Epithelial cell of proximal tubule (primary cell): Measurements from ENCODE around the gene TLX1. TPM values are rescaled to one million over a fixed set of nuclear protein-coding genes. Genes with fewer than 3 reads are reported as not detected.

Experiments
- DNase-seq: peaks from one replicate; pipeline ENCODE4 v3.0.0-alpha.2; 2011; ENCODE audit warnings: low read depth
- H3K4me3 ChIP-seq: 2 replicates; pipeline ENCODE4 v1.5.1; 2011; ENCODE audit warnings: low read depth, mild to moderate bottlenecking, low read length
- CTCF ChIP-seq: conservative IDR thresholded peaks from 2 replicates; pipeline ENCODE4 v1.5.1; 2012; ENCODE audit warnings: low read depth, mild to moderate bottlenecking, low read length
- total RNA-seq: library from RNA; depleted of rRNA; stranded (reverse); fragments of >200 nt; gene quantifications from 2 replicates; pipeline ENCODE4 v1.2.3, GENCODE V29; 2015

The TLX1 gene
- total RNA-seq, 1 donor from 2014 or later: not detected

- no peak for TF ChIP-seq CTCF
- no peak overlapping the region for H3K4me3 ChIP-seq
- no peak for DNase-seq
Observed at GRCh38 chr10:101134299-101135127, 3.4 kb downstream of the TLX1 start.

GRCh38 chr10:101135141-101136006 lies 4.3 kb downstream of the TLX1 start:
- TF ChIP-seq CTCF: no peak
- no peak overlapping the region for H3K4me3 ChIP-seq

GRCh38 chr10:101136007-101136707 lies 5.1 kb downstream of the TLX1 start:
- no peak overlapping the region for H3K4me3 ChIP-seq
- DNase-seq: no peak
- no peak for TF ChIP-seq CTCF

More at GRCh38 chr10:101135141-101136006, 4.3 kb downstream of the TLX1 start:
- no peak for DNase-seq

- TF ChIP-seq CTCF: no peak
- DNase-seq: no peak
- no peak overlapping the region for H3K4me3 ChIP-seq
Observed at GRCh38 chr10:101136708-101137121, 5.6 kb downstream of the TLX1 start.

GRCh38 chr10:101137271-101137670 lies 6.2 kb downstream of the TLX1 start:
- no peak for DNase-seq
- no peak for TF ChIP-seq CTCF
- no peak overlapping the region for H3K4me3 ChIP-seq

GRCh38 chr10:101138788-101139420 lies 7.8 kb downstream of the TLX1 start:
- no peak for DNase-seq
- H3K4me3 ChIP-seq: no peak overlapping the region
- TF ChIP-seq CTCF: no peak
